Esophagus squamous epithelium (tissue), 4 donors: Measurements from ENCODE around the gene WDR37.

Experiments used
- POLR2A ChIP-seq, 4 donors: fragments of 450-650 bp; IDR thresholded peaks; one replicate each; pipeline ENCODE4 v1.6.1; 2017; ENCODE audit warnings: antibody characterized with exemption in 4 of 4, mild to moderate bottlenecking in 4 of 4, moderate library complexity in 3 of 4
- TF ChIP-seq, protein P1 (sequence below), 6 experiments: fragments of 450-650 bp in 4 of 6; fragments of 200-600 bp in 2 of 6; sonication (generic) in 2 of 6; IDR thresholded peaks; one replicate each; pipeline ENCODE4 v1.5.1; 2016 to 2019; ENCODE audit warnings: antibody characterized with exemption in 6 of 6, mild to moderate bottlenecking in 4 of 6, moderate library complexity in 4 of 6

DNA sequence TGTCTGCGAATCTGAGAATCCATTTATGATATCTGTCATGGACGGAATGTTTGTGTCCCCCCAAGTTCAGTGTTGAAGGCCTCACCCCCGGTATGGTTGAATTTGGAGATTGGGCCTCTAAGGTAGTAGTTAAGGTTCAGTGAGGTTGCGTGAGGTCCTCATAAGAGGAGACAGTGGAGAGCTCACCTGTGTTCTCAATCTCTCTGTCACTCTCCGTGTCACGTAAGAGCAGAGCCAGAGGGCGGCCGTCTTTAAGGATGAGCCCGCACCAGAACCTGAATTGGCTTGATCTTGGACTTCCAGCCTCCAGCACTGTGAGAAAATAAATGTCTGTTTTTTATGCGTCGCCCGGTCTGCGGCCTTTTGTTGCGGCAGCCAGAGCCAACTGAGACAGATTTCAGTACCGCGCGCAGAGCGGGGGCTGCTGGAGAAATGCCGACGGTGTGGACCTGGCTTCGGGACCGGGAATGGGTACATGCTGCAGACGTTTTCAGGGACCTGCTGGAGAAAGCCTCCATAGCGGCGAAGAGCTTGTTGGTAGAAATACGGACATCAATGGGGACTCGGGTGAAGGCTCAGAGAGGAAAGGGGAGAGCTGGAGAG is 40.2 kb downstream of the WDR37 start:
- no peak for TF ChIP-seq POLR2A (IDR thresholded peaks at IDR 0.05)
- TF ChIP-seq, protein P1, sequence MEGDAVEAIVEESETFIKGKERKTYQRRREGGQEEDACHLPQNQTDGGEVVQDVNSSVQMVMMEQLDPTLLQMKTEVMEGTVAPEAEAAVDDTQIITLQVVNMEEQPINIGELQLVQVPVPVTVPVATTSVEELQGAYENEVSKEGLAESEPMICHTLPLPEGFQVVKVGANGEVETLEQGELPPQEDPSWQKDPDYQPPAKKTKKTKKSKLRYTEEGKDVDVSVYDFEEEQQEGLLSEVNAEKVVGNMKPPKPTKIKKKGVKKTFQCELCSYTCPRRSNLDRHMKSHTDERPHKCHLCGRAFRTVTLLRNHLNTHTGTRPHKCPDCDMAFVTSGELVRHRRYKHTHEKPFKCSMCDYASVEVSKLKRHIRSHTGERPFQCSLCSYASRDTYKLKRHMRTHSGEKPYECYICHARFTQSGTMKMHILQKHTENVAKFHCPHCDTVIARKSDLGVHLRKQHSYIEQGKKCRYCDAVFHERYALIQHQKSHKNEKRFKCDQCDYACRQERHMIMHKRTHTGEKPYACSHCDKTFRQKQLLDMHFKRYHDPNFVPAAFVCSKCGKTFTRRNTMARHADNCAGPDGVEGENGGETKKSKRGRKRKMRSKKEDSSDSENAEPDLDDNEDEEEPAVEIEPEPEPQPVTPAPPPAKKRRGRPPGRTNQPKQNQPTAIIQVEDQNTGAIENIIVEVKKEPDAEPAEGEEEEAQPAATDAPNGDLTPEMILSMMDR (IDR thresholded peaks at IDR 0.05), result no peak
